Lung (tissue), 16 donors: ENCODE measurements around the gene RPP25. TPM values are rescaled to one million over a fixed set of nuclear protein-coding genes. Genes with fewer than 3 reads are reported as not detected.
A peak's percentile ranks its signal among the peaks of the same experiment; 100 is the strongest.

Experiments used
- ATAC-seq: fragments of 200-7000 bp; cut with Tn5 transposase; one replicate; pipeline ENCODE4 v1.9.1; 2020; ENCODE audit warnings: moderate number of reproducible peaks; ENCODE audit not compliant: insufficient read depth, low FRiP score
- DNase-seq, 3 donors: peaks; one replicate each; pipeline ENCODE4 v3.0.0-alpha.2; 2013 to 2017
- H3K27ac ChIP-seq, 2 donors: one replicate each; pipeline ENCODE4 v1.5.1; 2013; ENCODE audit warnings: mild to moderate bottlenecking in 2 of 2, moderate library complexity in 2 of 2, control low read depth in 1 of 2, inconsistent platforms in 1 of 2, low read depth in 1 of 2, low read length in 1 of 2
- H3K27me3 ChIP-seq, 3 donors: one replicate each; pipeline ENCODE4 v1.5.1; 2013; ENCODE audit warnings: low read length in 2 of 3; ENCODE audit not compliant: control insufficient read depth in 3 of 3, insufficient read depth in 3 of 3
- H3K36me3 ChIP-seq, 4 donors: one replicate each; pipeline ENCODE4 v1.5.1; 2013; ENCODE audit warnings: low read length in 4 of 4, mild to moderate bottlenecking in 1 of 4, moderate library complexity in 1 of 4; ENCODE audit not compliant: control insufficient read depth in 4 of 4, insufficient read depth in 4 of 4
- H3K4me1 ChIP-seq, 5 donors: one replicate each; pipeline ENCODE4 v1.5.1; 2013; ENCODE audit warnings: low read length in 5 of 5, mild to moderate bottlenecking in 2 of 5, moderate library complexity in 1 of 5; ENCODE audit not compliant: control insufficient read depth in 5 of 5, insufficient read depth in 5 of 5
- H3K4me3 ChIP-seq: one replicate; pipeline ENCODE4 v1.5.1; 2013; ENCODE audit warnings: mild to moderate bottlenecking, control low read depth, moderate library complexity
- H3K9ac ChIP-seq, 2 donors: one replicate each; pipeline ENCODE4 v1.5.1; 2013; ENCODE audit warnings: low read length in 2 of 2, control low read depth in 1 of 2; ENCODE audit not compliant: insufficient read depth in 1 of 2
- H3K9me3 ChIP-seq, 4 donors: one replicate each; pipeline ENCODE4 v1.5.1; 2013; ENCODE audit warnings: low read length in 3 of 4, mild to moderate bottlenecking in 1 of 4, moderate library complexity in 1 of 4; ENCODE audit not compliant: control insufficient read depth in 4 of 4, insufficient read depth in 3 of 4
- CTCF ChIP-seq: IDR thresholded peaks from 2 replicates; pipeline ENCODE4 v1.5.1; 2012; ENCODE audit warnings: mild to moderate bottlenecking; ENCODE audit errors: control extremely low read depth, extremely low read depth
- WGBS, 2 donors: extraction: QIAGEN DNeasy Blood & Tissue Kit; methylation state at CpG; one replicate each; pipeline ENCODE4 v1.1.7; 2013; 5-methylcytosine and 5-hydroxymethylcytosine counted together
- long read RNA-seq, 5 donors: transcript quantifications; one replicate each; lab custom pipeline, GENCODE V29; 2026
- polyA plus RNA-seq, 2 donors: library from polyadenylated mRNA; stranded (reverse); fragments of 200-250 nt; gene quantifications; one replicate each; pipeline ENCODE4 v1.2.1, GENCODE V29; 2013
- total RNA-seq, 2 donors: library from RNA; depleted of rRNA in 1 of 2; stranded (reverse); fragments of >200 nt in 1 of 2; gene quantifications; one replicate each; pipeline ENCODE4 v1.2.1, GENCODE V29; 2014 to 2021
- donor health status: control.
- donor health status: control.
- donor health status: Bipolar disorder and iron deficiency.
- donor health status: healthy.
- donor health status: DM: yes; HTN: yes; CAD: no.

The RPP25 gene
- total RNA-seq (10 to 100 TPM in 1 of 2 donors, 1 to 10 TPM in 1; 3.8 to 15.2 TPM), polyA plus RNA-seq (10 to 100 TPM in 1 of 2 donors, 1 to 10 TPM in 1; 10.0 to 15.7 TPM)
- long read RNA-seq, donor 1, transcript RPP25-201 (1 exons, 3,049 nt) = major isoform, 13 of 13 reads
- long read RNA-seq, donor 1, partial matches to known transcripts = 0 of 13 reads
- long read RNA-seq, donor 1, other reads (novel, unspliced or antisense) = 0 of 13 reads
- long read RNA-seq, donor 2, transcript RPP25-201 (1 exons, 3,049 nt) = major isoform, 18 of 18 reads
- long read RNA-seq, donor 2, partial matches to known transcripts = 0 of 18 reads
- long read RNA-seq, donor 2, other reads (novel, unspliced or antisense) = 0 of 18 reads
- long read RNA-seq, donor 3, transcript RPP25-201 (1 exons, 3,049 nt) = major isoform, 8 of 8 reads
- long read RNA-seq, donor 3, partial matches to known transcripts = 0 of 8 reads
- long read RNA-seq, donor 3, other reads (novel, unspliced or antisense) = 0 of 8 reads
- long read RNA-seq, donor 4, transcript RPP25-201 (1 exons, 3,049 nt) = major isoform, 7 of 7 reads
- long read RNA-seq, donor 4, partial matches to known transcripts = 0 of 7 reads
- long read RNA-seq, donor 4, other reads (novel, unspliced or antisense) = 0 of 7 reads
- long read RNA-seq, donor 5, transcript RPP25-201 (1 exons, 3,049 nt) = major isoform, 20 of 20 reads
- long read RNA-seq, donor 5, partial matches to known transcripts = 0 of 20 reads
- long read RNA-seq, donor 5, other reads (novel, unspliced or antisense) = 0 of 20 reads

- Histone ChIP-seq H3K9ac (peak within 1 kb of the TSS in 1 of 2 donors; percentile 32), H3K27ac (peak within 1 kb of the TSS in 1 of 2 donors; percentile 78), H3K27me3 (peaks cover 0 to 30% (median 0%) of the 10 kb centered on the region in 3 donors), H3K36me3 (no peaks in the 10 kb centered on the region), H3K4me1 (peaks cover 0 to 62% (median 19%) of the 10 kb centered on the region in 5 donors), H3K4me3 (peak within 1 kb of the TSS; percentile 51), H3K9me3 (no peaks in the 10 kb centered on the region)
- WGBS, 2 donors = 0 to 1% methylated on average over 71 to 83 of the region's 83 CpGs
- peak; percentile 91 for ATAC-seq
- peak; percentile 86 to 92 (median 89) for DNase-seq
- TF ChIP-seq CTCF = no peak
These were observed at the start of gene RPP25 for GRCh38 chr15:74956648-74957475. TSS of gene RPP25 (minus strand) at chr15:74956772. CDS start at chr15:74956583, 189 bp downstream.

GRCh38 chr15:75002398-75002797 is 45.8 kb upstream of the RPP25 start:
- no peak for TF ChIP-seq CTCF
- ATAC-seq = no peak
- WGBS, 2 donors = 71 to 87% methylated on average over 7 of the region's 7 CpGs

GRCh38 chr15:75001310-75001709 is 44.7 kb upstream of the RPP25 start:
- no peak overlapping the region for H3K4me3 ChIP-seq
- peaks cover 0 to 9% (median under 1%) of the 10 kb centered on the region in 5 donors for H3K4me1 ChIP-seq
- no peak for TF ChIP-seq CTCF
- no peaks in the 10 kb centered on the region for H3K9me3 ChIP-seq
- peaks cover 0 to 4% (median 0%) of the 10 kb centered on the region in 3 donors for H3K27me3 ChIP-seq
- no peak overlapping the region for H3K27ac ChIP-seq
- WGBS, 2 donors = 88 to 90% methylated on average over 6 of the region's 6 CpGs
- no peak overlapping the region for H3K9ac ChIP-seq
- no peaks in the 10 kb centered on the region for H3K36me3 ChIP-seq
- no peak for DNase-seq
- ATAC-seq = no peak

More at GRCh38 chr15:75002398-75002797, 45.8 kb upstream of the RPP25 start:
- Histone ChIP-seq H3K4me3 (no peak overlapping the region), H3K9me3 (no peaks in the 10 kb centered on the region), H3K27ac (no peak overlapping the region), H3K36me3 (no peaks in the 10 kb centered on the region), H3K4me1 (peaks cover 0 to 1% (median 0%) of the 10 kb centered on the region in 5 donors), H3K27me3 (no peaks in the 10 kb centered on the region), H3K9ac (no peak overlapping the region)
- DNase-seq = no peak
